ENCODE measurements around the gene U2AF1L4.
A peak's percentile ranks its signal among the peaks of the same experiment; 100 is the strongest.

The U2AF1L4 gene

DNA sequence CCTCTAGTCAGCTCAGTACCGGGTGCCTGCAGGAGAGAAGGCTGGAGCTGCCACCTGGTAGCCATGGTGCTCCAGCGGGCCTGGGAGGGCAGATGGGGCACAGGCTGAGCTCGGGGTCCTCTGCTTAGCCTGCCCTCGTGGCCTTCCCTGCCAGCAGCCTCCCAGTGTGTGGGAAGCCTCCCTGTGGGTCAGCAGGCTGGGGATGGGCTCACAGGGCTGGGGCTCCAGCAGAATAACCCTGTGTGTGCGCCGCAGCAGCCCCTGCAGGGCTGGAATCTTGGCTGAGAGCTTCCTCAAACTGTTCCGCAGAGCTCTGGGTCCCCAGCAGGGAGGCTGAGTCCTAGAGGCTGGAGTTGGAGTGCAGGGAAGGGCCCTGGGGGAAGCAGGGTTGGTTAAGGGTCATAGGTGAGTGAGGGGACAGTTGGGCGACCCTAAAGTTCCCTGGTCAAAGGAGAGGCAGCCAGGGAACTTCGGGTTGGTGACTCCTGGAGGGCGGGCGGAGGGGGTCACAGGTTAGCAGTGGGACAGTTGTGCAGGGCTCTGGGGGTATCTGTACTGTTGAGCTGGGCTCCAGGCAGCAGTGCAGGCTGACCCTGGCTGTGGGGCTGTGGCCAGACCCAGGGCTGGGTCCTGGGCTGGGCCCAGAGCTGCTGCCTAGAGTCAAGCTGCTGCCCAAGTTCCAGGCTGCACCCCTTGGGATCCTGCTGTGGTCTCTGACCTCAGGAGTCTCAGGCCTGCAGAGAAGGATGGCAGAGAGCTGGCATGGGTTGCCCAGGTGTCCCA, 44.2 kb upstream of the U2AF1L4 start:
- TF ChIP-seq, protein P1, sequence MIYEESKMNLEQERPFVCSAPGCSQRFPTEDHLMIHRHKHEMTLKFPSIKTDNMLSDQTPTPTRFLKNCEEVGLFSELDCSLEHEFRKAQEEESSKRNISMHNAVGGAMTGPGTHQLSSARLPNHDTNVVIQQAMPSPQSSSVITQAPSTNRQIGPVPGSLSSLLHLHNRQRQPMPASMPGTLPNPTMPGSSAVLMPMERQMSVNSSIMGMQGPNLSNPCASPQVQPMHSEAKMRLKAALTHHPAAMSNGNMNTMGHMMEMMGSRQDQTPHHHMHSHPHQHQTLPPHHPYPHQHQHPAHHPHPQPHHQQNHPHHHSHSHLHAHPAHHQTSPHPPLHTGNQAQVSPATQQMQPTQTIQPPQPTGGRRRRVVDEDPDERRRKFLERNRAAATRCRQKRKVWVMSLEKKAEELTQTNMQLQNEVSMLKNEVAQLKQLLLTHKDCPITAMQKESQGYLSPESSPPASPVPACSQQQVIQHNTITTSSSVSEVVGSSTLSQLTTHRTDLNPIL (CRISPR knock-in tag; IDR thresholded peaks at IDR 0.05; ENCODE audit: low read depth), result no peak
- TF ChIP-seq ZNF70 (CRISPR knock-in tag; IDR thresholded peaks at IDR 0.05) (no peak), OSR1 (CRISPR knock-in tag; IDR thresholded peaks at IDR 0.05) (no peak), BACH2 (CRISPR knock-in tag; IDR thresholded peaks at IDR 0.05; ENCODE audit: borderline replicate concordance) (no peak), ZFP3 (CRISPR knock-in tag; IDR thresholded peaks at IDR 0.05) (no peak), ESRRG (CRISPR knock-in tag; IDR thresholded peaks at IDR 0.05) (no peak), PPARA (CRISPR knock-in tag; IDR thresholded peaks at IDR 0.05; ENCODE audit: borderline replicate concordance) (no peak), TCF4 (CRISPR knock-in tag; IDR thresholded peaks at IDR 0.05; ENCODE audit: borderline replicate concordance) (no peak)
- TF ChIP-seq, protein P2, sequence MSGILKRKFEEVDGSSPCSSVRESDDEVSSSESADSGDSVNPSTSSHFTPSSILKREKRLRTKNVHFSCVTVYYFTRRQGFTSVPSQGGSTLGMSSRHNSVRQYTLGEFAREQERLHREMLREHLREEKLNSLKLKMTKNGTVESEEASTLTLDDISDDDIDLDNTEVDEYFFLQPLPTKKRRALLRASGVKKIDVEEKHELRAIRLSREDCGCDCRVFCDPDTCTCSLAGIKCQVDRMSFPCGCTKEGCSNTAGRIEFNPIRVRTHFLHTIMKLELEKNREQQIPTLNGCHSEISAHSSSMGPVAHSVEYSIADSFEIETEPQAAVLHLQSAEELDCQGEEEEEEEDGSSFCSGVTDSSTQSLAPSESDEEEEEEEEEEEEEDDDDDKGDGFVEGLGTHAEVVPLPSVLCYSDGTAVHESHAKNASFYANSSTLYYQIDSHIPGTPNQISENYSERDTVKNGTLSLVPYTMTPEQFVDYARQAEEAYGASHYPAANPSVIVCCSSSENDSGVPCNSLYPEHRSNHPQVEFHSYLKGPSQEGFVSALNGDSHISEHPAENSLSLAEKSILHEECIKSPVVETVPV (CRISPR knock-in tag; IDR thresholded peaks at IDR 0.05), result no peak
- TF ChIP-seq, protein P3, sequence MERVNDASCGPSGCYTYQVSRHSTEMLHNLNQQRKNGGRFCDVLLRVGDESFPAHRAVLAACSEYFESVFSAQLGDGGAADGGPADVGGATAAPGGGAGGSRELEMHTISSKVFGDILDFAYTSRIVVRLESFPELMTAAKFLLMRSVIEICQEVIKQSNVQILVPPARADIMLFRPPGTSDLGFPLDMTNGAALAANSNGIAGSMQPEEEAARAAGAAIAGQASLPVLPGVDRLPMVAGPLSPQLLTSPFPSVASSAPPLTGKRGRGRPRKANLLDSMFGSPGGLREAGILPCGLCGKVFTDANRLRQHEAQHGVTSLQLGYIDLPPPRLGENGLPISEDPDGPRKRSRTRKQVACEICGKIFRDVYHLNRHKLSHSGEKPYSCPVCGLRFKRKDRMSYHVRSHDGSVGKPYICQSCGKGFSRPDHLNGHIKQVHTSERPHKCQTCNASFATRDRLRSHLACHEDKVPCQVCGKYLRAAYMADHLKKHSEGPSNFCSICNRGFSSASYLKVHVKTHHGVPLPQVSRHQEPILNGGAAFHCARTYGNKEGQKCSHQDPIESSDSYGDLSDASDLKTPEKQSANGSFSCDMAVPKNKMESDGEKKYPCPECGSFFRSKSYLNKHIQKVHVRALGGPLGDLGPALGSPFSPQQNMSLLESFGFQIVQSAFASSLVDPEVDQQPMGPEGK (CRISPR knock-in tag; IDR thresholded peaks at IDR 0.05; ENCODE audit: borderline replicate concordance), result no peak
- TF ChIP-seq, protein P4, sequence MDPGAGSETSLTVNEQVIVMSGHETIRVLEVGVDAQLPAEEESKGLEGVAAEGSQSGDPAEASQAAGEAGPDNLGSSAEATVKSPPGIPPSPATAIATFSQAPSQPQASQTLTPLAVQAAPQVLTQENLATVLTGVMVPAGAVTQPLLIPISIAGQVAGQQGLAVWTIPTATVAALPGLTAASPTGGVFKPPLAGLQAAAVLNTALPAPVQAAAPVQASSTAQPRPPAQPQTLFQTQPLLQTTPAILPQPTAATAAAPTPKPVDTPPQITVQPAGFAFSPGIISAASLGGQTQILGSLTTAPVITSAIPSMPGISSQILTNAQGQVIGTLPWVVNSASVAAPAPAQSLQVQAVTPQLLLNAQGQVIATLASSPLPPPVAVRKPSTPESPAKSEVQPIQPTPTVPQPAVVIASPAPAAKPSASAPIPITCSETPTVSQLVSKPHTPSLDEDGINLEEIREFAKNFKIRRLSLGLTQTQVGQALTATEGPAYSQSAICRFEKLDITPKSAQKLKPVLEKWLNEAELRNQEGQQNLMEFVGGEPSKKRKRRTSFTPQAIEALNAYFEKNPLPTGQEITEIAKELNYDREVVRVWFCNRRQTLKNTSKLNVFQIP (CRISPR knock-in tag; IDR thresholded peaks at IDR 0.05; ENCODE audit: borderline replicate concordance, low read depth), result no peak
- TF ChIP-seq, protein P5, sequence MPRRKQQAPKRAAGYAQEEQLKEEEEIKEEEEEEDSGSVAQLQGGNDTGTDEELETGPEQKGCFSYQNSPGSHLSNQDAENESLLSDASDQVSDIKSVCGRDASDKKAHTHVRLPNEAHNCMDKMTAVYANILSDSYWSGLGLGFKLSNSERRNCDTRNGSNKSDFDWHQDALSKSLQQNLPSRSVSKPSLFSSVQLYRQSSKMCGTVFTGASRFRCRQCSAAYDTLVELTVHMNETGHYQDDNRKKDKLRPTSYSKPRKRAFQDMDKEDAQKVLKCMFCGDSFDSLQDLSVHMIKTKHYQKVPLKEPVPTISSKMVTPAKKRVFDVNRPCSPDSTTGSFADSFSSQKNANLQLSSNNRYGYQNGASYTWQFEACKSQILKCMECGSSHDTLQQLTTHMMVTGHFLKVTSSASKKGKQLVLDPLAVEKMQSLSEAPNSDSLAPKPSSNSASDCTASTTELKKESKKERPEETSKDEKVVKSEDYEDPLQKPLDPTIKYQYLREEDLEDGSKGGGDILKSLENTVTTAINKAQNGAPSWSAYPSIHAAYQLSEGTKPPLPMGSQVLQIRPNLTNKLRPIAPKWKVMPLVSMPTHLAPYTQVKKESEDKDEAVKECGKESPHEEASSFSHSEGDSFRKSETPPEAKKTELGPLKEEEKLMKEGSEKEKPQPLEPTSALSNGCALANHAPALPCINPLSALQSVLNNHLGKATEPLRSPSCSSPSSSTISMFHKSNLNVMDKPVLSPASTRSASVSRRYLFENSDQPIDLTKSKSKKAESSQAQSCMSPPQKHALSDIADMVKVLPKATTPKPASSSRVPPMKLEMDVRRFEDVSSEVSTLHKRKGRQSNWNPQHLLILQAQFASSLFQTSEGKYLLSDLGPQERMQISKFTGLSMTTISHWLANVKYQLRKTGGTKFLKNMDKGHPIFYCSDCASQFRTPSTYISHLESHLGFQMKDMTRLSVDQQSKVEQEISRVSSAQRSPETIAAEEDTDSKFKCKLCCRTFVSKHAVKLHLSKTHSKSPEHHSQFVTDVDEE (CRISPR knock-in tag; IDR thresholded peaks at IDR 0.05), result no peak
- peak; percentile 6; the same call in 1 of the 3 replicates for ATAC-seq

DNA sequence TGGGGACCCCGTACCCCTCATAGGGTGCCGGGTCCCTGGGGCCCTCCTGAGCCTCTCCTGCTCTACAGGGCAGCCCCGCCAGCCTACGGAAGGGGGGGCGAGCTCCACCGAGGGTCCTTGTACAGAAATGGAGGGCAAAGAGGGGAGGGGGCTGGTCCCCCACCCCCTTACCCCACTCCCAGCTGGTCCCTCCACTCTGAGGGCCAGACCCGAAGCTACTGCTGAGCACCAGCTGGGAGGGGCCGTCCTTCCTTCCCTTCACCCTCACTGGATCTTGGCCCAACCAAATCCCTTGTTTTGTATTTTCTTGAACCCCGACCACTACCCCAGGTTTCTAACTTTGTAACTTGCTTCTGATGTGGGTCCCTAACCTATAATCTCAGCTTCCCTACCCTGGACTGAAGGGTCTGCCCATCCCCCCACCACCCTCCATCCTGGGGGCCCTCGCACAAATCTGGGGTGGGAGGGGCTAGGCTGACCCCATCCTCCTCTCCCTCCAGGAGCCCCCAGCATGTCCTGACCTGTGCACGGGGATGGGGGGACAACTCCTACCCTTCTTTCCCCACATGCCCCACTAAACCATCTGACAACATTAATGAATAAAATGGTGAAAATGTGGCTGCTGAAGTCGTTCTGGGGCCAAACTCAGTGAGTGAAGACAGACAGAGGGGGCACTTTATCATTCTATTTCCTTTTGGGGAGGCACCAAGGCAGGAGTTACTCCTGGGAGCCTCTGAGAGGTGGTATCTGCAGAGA, 43.2 kb upstream of the U2AF1L4 start:
- TF ChIP-seq ZNF565 (CRISPR knock-in tag; conservative IDR thresholded peaks at IDR 0.05; ENCODE audit: low read depth), result no peak
- TF ChIP-seq RARB (CRISPR knock-in tag; IDR thresholded peaks at IDR 0.05), result no peak
- TF ChIP-seq ZC3H10 (CRISPR knock-in tag; IDR thresholded peaks at IDR 0.05), result no peak
- TF ChIP-seq, protein P2 (CRISPR knock-in tag; IDR thresholded peaks at IDR 0.05), result no peak
- TF ChIP-seq ISL1 (CRISPR knock-in tag; IDR thresholded peaks at IDR 0.05), result no peak
- TF ChIP-seq, protein P3 (CRISPR knock-in tag; IDR thresholded peaks at IDR 0.05; ENCODE audit: borderline replicate concordance), result no peak
- no peak for TF ChIP-seq ARNTL (CRISPR knock-in tag; IDR thresholded peaks at IDR 0.05; ENCODE audit: borderline replicate concordance, low read depth)
- TF ChIP-seq ZNF70 (CRISPR knock-in tag; IDR thresholded peaks at IDR 0.05), result no peak
- no peak for TF ChIP-seq ZNF8 (CRISPR knock-in tag; IDR thresholded peaks at IDR 0.05)
- TF ChIP-seq SNAI2 (CRISPR knock-in tag; IDR thresholded peaks at IDR 0.05), result no peak
- no peak for TF ChIP-seq GLIS3 (CRISPR knock-in tag; IDR thresholded peaks at IDR 0.05)
- no peak for TF ChIP-seq ZFP3 (CRISPR knock-in tag; IDR thresholded peaks at IDR 0.05)
- ATAC-seq, result no peak
